HL-60 (cell line): Measurements from ENCODE around the gene ATP6V0D1.

Experiments
- GABPA ChIP-seq: IDR thresholded peaks from 2 replicates; pipeline ENCODE4 v1.6.1; 2012; ENCODE audit warnings: low read depth
- POLR2AphosphoS5 ChIP-seq: IDR thresholded peaks from 2 replicates; pipeline ENCODE4 v1.6.1; 2012; ENCODE audit warnings: low read depth
- TF ChIP-seq, protein P1 (sequence below): IDR thresholded peaks from one replicate; pipeline ENCODE4 v1.5.1; 2011; ENCODE audit warnings: low read length, control low read depth, inconsistent platforms; ENCODE audit not compliant: insufficient read depth

DNA sequence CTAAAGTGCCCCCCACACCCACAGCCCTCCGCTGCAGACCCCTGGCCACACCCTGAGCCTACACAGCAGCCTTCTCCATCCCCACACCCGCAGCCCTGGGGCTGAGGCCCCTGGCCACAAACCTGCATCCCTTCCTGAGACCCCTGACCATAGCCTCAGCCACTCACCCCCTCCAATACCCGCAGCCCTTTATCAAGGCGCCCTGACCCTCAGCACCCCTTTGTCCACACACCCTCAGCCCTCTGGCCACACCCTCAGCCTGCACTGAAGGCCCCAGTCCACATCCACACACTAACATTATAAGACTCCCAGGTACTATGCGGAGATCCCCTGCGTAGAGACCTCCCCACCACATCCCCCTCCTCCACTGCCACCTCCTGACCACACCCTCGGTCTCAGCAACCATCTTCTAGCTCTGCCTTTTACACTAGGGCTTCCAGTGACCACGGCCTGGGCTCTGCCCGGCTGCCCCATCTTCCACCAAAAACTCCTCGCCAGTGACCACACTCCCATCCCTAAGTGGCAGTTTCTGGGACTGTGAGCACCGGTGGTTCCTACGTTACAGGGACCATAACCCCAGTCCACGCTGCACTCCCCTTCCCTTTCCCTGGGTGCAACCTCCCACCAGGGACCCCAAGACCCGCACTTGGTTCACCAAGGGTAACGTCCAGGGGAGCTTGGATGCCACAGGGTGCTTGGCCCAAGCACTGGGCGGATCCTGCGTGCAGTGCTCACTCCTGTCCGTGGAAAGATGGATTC is 88.5 kb downstream of the ATP6V0D1 start:
- TF ChIP-seq, protein P1, sequence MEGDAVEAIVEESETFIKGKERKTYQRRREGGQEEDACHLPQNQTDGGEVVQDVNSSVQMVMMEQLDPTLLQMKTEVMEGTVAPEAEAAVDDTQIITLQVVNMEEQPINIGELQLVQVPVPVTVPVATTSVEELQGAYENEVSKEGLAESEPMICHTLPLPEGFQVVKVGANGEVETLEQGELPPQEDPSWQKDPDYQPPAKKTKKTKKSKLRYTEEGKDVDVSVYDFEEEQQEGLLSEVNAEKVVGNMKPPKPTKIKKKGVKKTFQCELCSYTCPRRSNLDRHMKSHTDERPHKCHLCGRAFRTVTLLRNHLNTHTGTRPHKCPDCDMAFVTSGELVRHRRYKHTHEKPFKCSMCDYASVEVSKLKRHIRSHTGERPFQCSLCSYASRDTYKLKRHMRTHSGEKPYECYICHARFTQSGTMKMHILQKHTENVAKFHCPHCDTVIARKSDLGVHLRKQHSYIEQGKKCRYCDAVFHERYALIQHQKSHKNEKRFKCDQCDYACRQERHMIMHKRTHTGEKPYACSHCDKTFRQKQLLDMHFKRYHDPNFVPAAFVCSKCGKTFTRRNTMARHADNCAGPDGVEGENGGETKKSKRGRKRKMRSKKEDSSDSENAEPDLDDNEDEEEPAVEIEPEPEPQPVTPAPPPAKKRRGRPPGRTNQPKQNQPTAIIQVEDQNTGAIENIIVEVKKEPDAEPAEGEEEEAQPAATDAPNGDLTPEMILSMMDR, result no peak
- TF ChIP-seq POLR2AphosphoS5, result no peak
- no peak for TF ChIP-seq GABPA
